ENCODE data around the gene MYO3B. TPM values are rescaled to one million over a fixed set of nuclear protein-coding genes. Genes with fewer than 3 reads are reported as not detected.

Gene MYO3B
- total RNA-seq, 1 experiment from 2014 or later = 0.50 TPM

GRCh38 chr2:170425281-170425751 lies 247.4 kb downstream of the MYO3B start (continued):
- no peak for TF ChIP-seq ZBTB21 (CRISPR knock-in tag; IDR thresholded peaks at IDR 0.05; ENCODE audit: borderline replicate concordance)
- TF ChIP-seq FOXK1 (CRISPR knock-in tag; IDR thresholded peaks at IDR 0.05) = no peak
- TF ChIP-seq ZNF232 (CRISPR knock-in tag; IDR thresholded peaks at IDR 0.05) = no peak
- TF ChIP-seq MYBL2 (CRISPR knock-in tag; IDR thresholded peaks at IDR 0.05) = no peak
- no peak for TF ChIP-seq AR (CRISPR knock-in tag; IDR thresholded peaks at IDR 0.05)

- H3K27me3 Mint-ChIP-seq (ENCODE audit: low read depth) = peaks cover 13% of the 10 kb centered on the region
- no peak overlapping the region for H3K4me3 Mint-ChIP-seq
- no peak for TF ChIP-seq ETV6 (CRISPR knock-in tag; IDR thresholded peaks at IDR 0.05)
- no peaks in the 10 kb centered on the region for H3K4me1 Mint-ChIP-seq
- no peaks in the 10 kb centered on the region for H3K9me3 Mint-ChIP-seq
- no peak overlapping the region for H3K27ac Mint-ChIP-seq
- ATAC-seq (no peak), DNase-seq (ENCODE audit: low spot score) (no peak)
- ChIA-PET POLR2A (no interaction called here), CTCF (interaction anchor here (0.6 to 1.5 kb wide), 3 partner anchors 19 to 20 kb away, joined by 3 to 6 read pairs (median 4); no protein-coding TSS in a partner anchor)
- no peaks in the 10 kb centered on the region for H3K36me3 Mint-ChIP-seq
These were observed 250.9 kb downstream of the MYO3B start for GRCh38 chr2:170428868-170429267.

GRCh38 chr2:170432823-170433222 lies 254.9 kb downstream of the MYO3B start:
- H3K36me3 Mint-ChIP-seq = no peaks in the 10 kb centered on the region
- no peak overlapping the region for H3K27ac Mint-ChIP-seq
- H3K9me3 Mint-ChIP-seq = no peaks in the 10 kb centered on the region
- H3K4me1 Mint-ChIP-seq = peaks cover 34% of the 10 kb centered on the region
- CTCF ChIA-PET = no interaction called here
- POLR2A ChIA-PET = no interaction called here
- DNase-seq (ENCODE audit: low spot score) (no peak), ATAC-seq (no peak)
- no peak overlapping the region for H3K4me3 Mint-ChIP-seq
- H3K27me3 Mint-ChIP-seq (ENCODE audit: low read depth) = peaks cover 51% of the 10 kb centered on the region
- TF ChIP-seq ATF6 (CRISPR knock-in tag; IDR thresholded peaks at IDR 0.05) (no peak), ATF1 (CRISPR knock-in tag; IDR thresholded peaks at IDR 0.05) (no peak), ZSCAN18 (CRISPR knock-in tag; IDR thresholded peaks at IDR 0.05) (no peak), SOX15 (CRISPR knock-in tag; IDR thresholded peaks at IDR 0.05) (no peak), TCF7 (CRISPR knock-in tag; IDR thresholded peaks at IDR 0.05; ENCODE audit: low read depth) (no peak), FOXJ3 (CRISPR knock-in tag; IDR thresholded peaks at IDR 0.05; ENCODE audit: borderline replicate concordance) (no peak), ZNF532 (CRISPR knock-in tag; IDR thresholded peaks at IDR 0.05; ENCODE audit: borderline replicate concordance) (no peak), AFF4 (CRISPR knock-in tag; IDR thresholded peaks at IDR 0.05; ENCODE audit: borderline replicate concordance) (no peak), MXD4 (CRISPR knock-in tag; IDR thresholded peaks at IDR 0.05; ENCODE audit: borderline replicate concordance) (no peak), SMAD3 (CRISPR knock-in tag; IDR thresholded peaks at IDR 0.05; ENCODE audit: borderline replicate concordance) (no peak), ZNF396 (CRISPR knock-in tag; IDR thresholded peaks at IDR 0.05; ENCODE audit: borderline replicate concordance) (no peak), JUN (CRISPR knock-in tag; IDR thresholded peaks at IDR 0.05) (no peak), ZBTB21 (CRISPR knock-in tag; IDR thresholded peaks at IDR 0.05; ENCODE audit: borderline replicate concordance) (no peak), JAZF1 (CRISPR knock-in tag; IDR thresholded peaks at IDR 0.05) (no peak)

Data from WTC11 (cell line).